HG03439 (cell line): ENCODE results near the gene SMIM12.

Experiments
- ATAC-seq: cut with Tn5 transposase; IDR thresholded peaks from one replicate; pipeline ENCODE4 v1.9.1; 2021; ENCODE audit warnings: mild to moderate bottlenecking, moderate library complexity; ENCODE audit not compliant: unreplicated experiment

Gene SMIM12

GRCh38 chr1:34859446-34860200 lies at the start of gene SMIM12:
Gene SMIM12, minus strand, starts transcription at chr1:34859749. Its CDS starts 3,772 bp downstream, at chr1:34855977.
- peak; percentile 93 for ATAC-seq

GRCh38 chr1:34908369-34908768 lies 48.8 kb upstream of the SMIM12 start:
- ATAC-seq: no peak

GRCh38 chr1:34907487-34908090 lies 48.0 kb upstream of the SMIM12 start:
- ATAC-seq: no peak

- ATAC-seq: no peak
Observed at GRCh38 chr1:34906756-34907155, 47.2 kb upstream of the SMIM12 start.

GRCh38 chr1:34906222-34906621 lies 46.7 kb upstream of the SMIM12 start:
- no peak for ATAC-seq

GRCh38 chr1:34905098-34905459 lies 45.5 kb upstream of the SMIM12 start:
- no peak for ATAC-seq

- no peak for ATAC-seq
Observed at GRCh38 chr1:34904236-34905097, 44.9 kb upstream of the SMIM12 start.

GRCh38 chr1:34901919-34902318 lies 42.4 kb upstream of the SMIM12 start:
- ATAC-seq: no peak

GRCh38 chr1:34900775-34901502 lies 41.4 kb upstream of the SMIM12 start:
- no peak for ATAC-seq

GRCh38 chr1:34899906-34900305 lies 40.4 kb upstream of the SMIM12 start:
- no peak for ATAC-seq

- no peak for ATAC-seq
Observed at GRCh38 chr1:34899471-34899870, 39.9 kb upstream of the SMIM12 start.

- no peak for ATAC-seq
Observed at GRCh38 chr1:34898330-34898761, 38.8 kb upstream of the SMIM12 start.

GRCh38 chr1:34896612-34897011 lies 37.1 kb upstream of the SMIM12 start:
- ATAC-seq: no peak

- no peak for ATAC-seq
Observed at GRCh38 chr1:34889705-34890104, 30.2 kb upstream of the SMIM12 start.

- ATAC-seq: no peak
Observed at GRCh38 chr1:34887593-34887992, 28.0 kb upstream of the SMIM12 start.

GRCh38 chr1:34885405-34886247 lies 26.1 kb upstream of the SMIM12 start:
- no peak for ATAC-seq

- ATAC-seq: no peak
Observed at GRCh38 chr1:34884961-34885360, 25.4 kb upstream of the SMIM12 start.

GRCh38 chr1:34884536-34884935 lies 25.0 kb upstream of the SMIM12 start:
- ATAC-seq: no peak

- no peak for ATAC-seq
Observed at GRCh38 chr1:34879230-34879629, 19.7 kb upstream of the SMIM12 start.

GRCh38 chr1:34876406-34876805 lies 16.9 kb upstream of the SMIM12 start:
- no peak for ATAC-seq
